Posterior vena cava (tissue), 2 donors: ENCODE measurements around the gene CHGA. TPM values are rescaled to one million over a fixed set of nuclear protein-coding genes. Genes with fewer than 3 reads are reported as not detected.

ENCODE experiments used
- DNase-seq: peaks from one replicate; pipeline ENCODE4 v3.0.0-alpha.2; 2020; ENCODE audit warnings: low spot score
- intact Hi-C, 2 donors: fragments of 100-400 bp; cut with DNase I; formaldehyde crosslinking; loops; one replicate each; pipeline versions ENCODE4 v1.14.1 to v1.14.2; 2022 to 2023
- total RNA-seq, 2 donors: library from RNA; stranded (reverse); fragmentation: NEBNext Ultra II Directional; extraction: Animal tissue kit (Norgen Biotek cat#: 25700); gene quantifications; one replicate each; pipeline ENCODE4 v1.2.1, GENCODE V29; 2021
- donor health status: DM: yes; HTN: yes; CAD: no.
- donor health status: DM: yes; HTN: yes; CAD: no.

The CHGA gene
- total RNA-seq, 2 donors from 2014 or later = 0.29 TPM; not detected in 1

- intact Hi-C loops = loop anchor here in 1 of 2 donors (5.0 kb wide), 1 partner anchor 1143 kb away; no protein-coding TSS in a partner anchor
- no peak for DNase-seq
These were observed 46.9 kb downstream of the CHGA start for GRCh38 chr14:92969871-92970270.

DNA sequence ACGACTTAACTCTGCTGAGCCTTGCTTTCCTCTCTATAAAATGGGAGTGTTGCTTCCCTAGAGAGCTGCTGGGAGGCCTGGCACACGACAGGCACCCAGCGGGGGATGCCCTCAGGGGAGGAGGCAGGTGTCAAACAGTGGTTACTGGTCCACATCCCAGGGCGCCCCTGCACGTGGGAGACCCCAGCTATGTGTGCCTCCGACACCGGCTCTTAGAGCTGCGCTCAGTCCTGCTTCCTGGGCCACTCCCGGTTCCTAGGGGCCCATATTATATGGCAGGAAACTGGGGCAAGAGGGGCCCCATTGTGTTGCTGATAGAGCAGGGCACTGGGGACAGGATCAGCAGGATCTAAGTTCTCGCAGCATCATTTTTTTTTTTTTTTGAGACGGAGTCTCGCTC lies 47.3 kb downstream of the CHGA start:
- DNase-seq = no peak
- intact Hi-C loops = loop anchor here in 1 of 2 donors (5.0 kb wide), 1 partner anchor 1143 kb away; no protein-coding TSS in a partner anchor

GRCh38 chr14:92971601-92972180 lies 48.7 kb downstream of the CHGA start:
- no peak for DNase-seq
- intact Hi-C loops = loop anchor here in 1 of 2 donors (5.0 kb wide), 1 partner anchor 1144 kb away; no protein-coding TSS in a partner anchor

DNA sequence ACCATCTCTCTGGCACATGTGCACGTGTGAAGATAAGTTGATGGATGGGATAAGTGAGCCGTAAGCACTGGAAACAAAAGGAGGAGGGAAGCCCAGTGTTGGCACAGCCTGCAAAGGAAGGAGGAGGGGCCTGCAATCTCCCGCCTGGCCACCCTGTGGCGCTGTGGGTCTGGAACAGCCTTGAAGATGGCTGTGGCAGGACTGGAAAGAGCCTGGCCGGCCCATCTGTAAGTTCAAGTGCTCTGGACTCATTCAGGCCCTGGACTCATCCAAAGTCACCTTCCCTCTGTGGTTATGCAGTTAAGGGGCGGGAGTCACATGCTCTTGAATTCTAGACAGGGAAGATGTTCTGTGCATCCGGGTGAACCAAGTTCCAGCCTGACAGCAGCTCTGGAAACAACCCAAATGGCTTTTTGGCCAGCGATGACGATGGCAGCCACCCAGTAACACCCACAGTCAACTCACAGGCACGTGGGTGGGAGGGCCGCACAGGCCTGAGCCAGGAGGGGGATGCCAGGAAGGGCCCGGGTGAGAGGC lies 50.4 kb downstream of the CHGA start:
- DNase-seq = peak; percentile 91
- intact Hi-C loops = loop anchor here in 1 of 2 donors (5.0 kb wide), 1 partner anchor 1146 kb away; no protein-coding TSS in a partner anchor

- intact Hi-C loops = loop anchor here in 1 of 2 donors (5.0 kb wide), 1 partner anchor 1147 kb away; no protein-coding TSS in a partner anchor
These were observed 50.9 kb downstream of the CHGA start for GRCh38 chr14:92973798-92974372.

DNA sequence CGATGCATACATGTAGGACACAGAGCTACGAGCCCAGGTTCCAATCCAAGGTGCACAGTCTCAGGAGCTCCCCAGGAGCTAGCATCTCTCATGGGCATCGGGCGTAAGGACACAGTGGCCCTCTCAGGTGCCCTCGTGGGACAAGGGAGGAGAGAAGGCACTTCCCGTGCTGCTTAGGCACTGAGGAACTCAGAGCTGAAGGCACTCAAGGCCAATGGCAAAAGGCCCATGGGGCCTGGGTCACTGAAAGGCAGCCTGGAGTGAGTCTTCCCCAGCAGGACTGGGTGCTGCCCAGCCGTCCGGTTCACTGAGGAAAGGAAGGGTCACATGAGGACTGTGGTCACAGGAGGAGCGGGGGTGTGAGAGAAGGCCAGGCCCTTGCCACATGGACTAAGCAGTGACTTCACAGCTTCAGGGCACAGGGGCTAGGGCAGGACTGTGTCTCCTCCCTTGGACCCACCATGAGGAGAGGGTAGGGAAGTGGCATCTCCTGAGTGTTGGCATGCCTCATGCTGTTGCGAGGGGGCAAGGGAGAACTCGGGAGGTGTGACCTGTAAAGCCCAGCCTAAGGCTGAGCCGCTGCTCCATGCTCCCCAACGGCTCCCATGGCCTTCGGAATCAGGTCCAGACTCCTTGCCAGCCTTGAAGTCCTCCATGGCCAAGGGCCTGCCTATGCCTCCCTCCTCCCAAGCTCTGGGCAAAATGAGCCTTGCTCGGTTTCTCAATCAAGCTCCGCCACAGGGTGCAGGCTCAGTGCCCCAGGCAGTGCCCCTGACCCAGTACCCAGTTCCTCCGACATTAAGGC lies 51.8 kb downstream of the CHGA start:
- intact Hi-C loops = loop anchor here in 1 of 2 donors (5.0 kb wide), 1 partner anchor 1147 kb away; no protein-coding TSS in a partner anchor
- peak; percentile 77 for DNase-seq

More at GRCh38 chr14:92973798-92974372, 50.9 kb downstream of the CHGA start:
- DNase-seq = no peak

GRCh38 chr14:92976268-92976667 lies 53.3 kb downstream of the CHGA start:
- intact Hi-C loops = no loop called here

GRCh38 chr14:92978229-92979021 lies 55.5 kb downstream of the CHGA start:
- peak; percentile 10 for DNase-seq
- intact Hi-C loops = no loop called here

More at GRCh38 chr14:92976268-92976667, 53.3 kb downstream of the CHGA start:
- peak; percentile 42 for DNase-seq

DNA sequence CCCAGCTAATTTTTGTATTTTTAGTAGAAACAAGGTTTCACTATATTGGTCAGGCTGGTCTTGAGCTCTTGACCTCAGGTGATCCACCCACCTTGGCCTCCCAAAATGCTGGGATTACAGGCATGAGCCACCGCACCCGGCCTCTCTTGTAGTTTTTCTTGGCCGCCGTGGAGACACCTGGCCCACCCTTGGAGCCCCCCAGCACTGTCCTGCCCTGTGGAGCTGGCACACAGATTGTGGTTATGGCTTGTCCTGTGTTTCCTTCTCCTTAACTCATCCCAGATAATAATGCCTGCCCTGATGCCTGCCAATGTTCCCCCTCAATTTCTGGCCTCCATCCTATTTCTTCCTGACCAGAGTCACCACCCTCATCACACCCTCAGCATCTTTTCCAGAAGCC lies 57.9 kb downstream of the CHGA start:
- peak; percentile 22 for DNase-seq
- intact Hi-C loops = no loop called here

- DNase-seq = peak; percentile 64
- intact Hi-C loops = no loop called here
These were observed 58.8 kb downstream of the CHGA start for GRCh38 chr14:92981726-92982125.

DNA sequence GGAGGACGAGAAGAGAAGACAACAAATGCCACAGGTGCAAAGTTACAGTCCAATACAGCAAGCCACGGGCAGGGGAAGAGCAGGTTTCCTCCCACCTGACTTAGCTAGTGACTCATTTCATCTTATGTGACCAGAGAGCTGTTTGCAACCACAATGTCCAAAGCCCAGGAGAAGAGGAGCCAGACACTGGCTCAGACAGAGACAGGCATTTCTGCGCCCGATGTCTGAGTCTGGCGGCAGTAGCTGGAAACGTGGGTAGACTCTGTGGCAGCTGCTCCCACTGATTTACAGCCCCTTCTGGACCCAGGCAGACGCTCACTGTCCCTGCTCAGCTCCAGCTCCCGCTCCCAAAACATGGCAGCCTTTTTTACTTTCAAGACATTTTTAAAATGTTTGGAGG lies 60.0 kb downstream of the CHGA start:
- intact Hi-C loops = no loop called here
- peak; percentile 42 for DNase-seq

DNA sequence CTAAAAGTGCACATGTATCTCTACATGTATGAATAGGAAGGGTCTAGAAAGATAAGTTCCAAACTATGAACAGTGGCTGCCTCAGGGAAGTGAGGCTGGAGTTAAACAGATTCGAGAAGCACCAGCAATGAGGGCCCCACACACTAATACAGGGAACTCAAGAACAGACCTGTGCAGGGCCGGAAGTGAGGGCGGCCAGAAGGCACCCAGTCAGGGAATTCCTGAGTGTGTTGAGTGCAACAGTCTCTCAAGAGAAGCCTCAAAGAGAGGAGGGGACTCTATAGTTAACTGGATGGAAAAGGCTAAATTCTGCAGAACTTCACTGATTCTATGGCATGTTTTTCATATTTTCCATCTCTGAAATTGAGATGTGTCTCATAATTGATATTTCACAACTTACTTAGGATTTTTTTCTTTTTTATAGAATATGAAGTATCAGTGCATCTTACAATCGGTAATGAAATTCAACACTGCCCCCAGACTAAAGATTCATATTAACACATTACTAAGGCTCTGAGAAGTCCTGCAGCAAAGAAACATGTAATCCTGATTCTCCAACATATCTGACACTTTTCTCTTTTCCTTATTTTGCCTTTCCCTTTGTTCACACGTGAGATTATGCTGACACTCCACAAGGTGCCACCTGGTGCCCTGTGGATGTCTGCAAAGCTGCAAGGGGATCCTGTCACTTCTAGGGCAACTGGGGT lies 61.3 kb downstream of the CHGA start:
- intact Hi-C loops = no loop called here
- DNase-seq = peak; percentile 36

Other genes with a start within 250 kb of the CHGA start
- gene LGMN, start 174.5 kb upstream of the CHGA start, total RNA-seq = 100 to 1,000 TPM in 1 of 2 donors, 10 to 100 TPM in 1; 71.1 to 105 TPM
- gene GOLGA5, start 128.8 kb upstream of the CHGA start, total RNA-seq = 10 to 100 TPM; 39.4 to 42.9 TPM
- 10 to 100 TPM; 50.9 to 68.6 TPM for gene ITPK1, start 192.8 kb downstream of the CHGA start, total RNA-seq